Tibial nerve (tissue), 4 donors: ENCODE measurements around the gene YARS1. TPM values are rescaled to one million over a fixed set of nuclear protein-coding genes. Genes with fewer than 3 reads are reported as not detected.

Experiments used
- DNase-seq, 2 donors: peaks; one replicate each; pipeline ENCODE4 v3.0.0-alpha.2; 2019; ENCODE audit warnings: low spot score in 2 of 2
- H3K27ac ChIP-seq, 4 donors: fragments of 200-600 bp; sonication (generic) in 3 of 4; one replicate each; pipeline ENCODE4 v1.5.1; 2017 to 2019; ENCODE audit warnings: mild to moderate bottlenecking in 1 of 4
- H3K27me3 ChIP-seq, 2 donors: fragments of 200-600 bp; sonication (generic) in 1 of 2; one replicate each; pipeline versions ENCODE4 v1.5.1 to v1.6.0; 2017 to 2019
- H3K36me3 ChIP-seq, 3 donors: fragments of 200-600 bp; sonication (generic); one replicate each; pipeline ENCODE4 v1.5.1; 2018 to 2019
- H3K4me1 ChIP-seq, 4 donors: fragments of 200-600 bp; sonication (generic) in 3 of 4; one replicate each; pipeline ENCODE4 v1.5.1; 2017 to 2019
- H3K4me3 ChIP-seq, 4 donors: fragments of 200-600 bp; sonication (generic) in 3 of 4; one replicate each; pipeline ENCODE4 v1.5.1; 2017 to 2019; ENCODE audit warnings: mild to moderate bottlenecking in 1 of 4, moderate library complexity in 1 of 4
- H3K9me3 ChIP-seq, 4 donors: fragments of 200-600 bp; sonication (generic) in 3 of 4; one replicate each; pipeline ENCODE4 v1.5.1; 2017 to 2019
- EP300 ChIP-seq, 2 donors: sonication (generic); formaldehyde crosslinking; IDR thresholded peaks; one replicate each; pipeline ENCODE4 v1.6.1; 2017; ENCODE audit warnings: antibody characterized with exemption in 2 of 2, mild to moderate bottlenecking in 1 of 2
- POLR2A ChIP-seq, 2 donors: fragments of 450-650 bp; IDR thresholded peaks; one replicate each; pipeline ENCODE4 v1.6.1; 2017; ENCODE audit warnings: antibody characterized with exemption in 2 of 2, mild to moderate bottlenecking in 2 of 2, moderate library complexity in 2 of 2
- WGBS, 2 donors: methylation state at CpG; one replicate each; pipeline ENCODE4 v1.1.5; 2018; 5-methylcytosine and 5-hydroxymethylcytosine counted together
- total RNA-seq, 4 donors: library from RNA; depleted of rRNA; stranded (reverse); fragments of >200 nt; gene quantifications; one replicate each; pipeline ENCODE4 v1.1.0, GENCODE V29; 2016
- TF ChIP-seq, protein P1 (sequence below), 5 experiments: fragments of 200-600 bp in 3 of 5; fragments of 450-650 bp in 2 of 5; sonication (generic) in 3 of 5; IDR thresholded peaks; one replicate each; pipeline ENCODE4 v1.5.1; 2016 to 2019; ENCODE audit warnings: antibody characterized with exemption in 5 of 5, mild to moderate bottlenecking in 3 of 5, moderate library complexity in 2 of 5

YARS1 gene
- total RNA-seq, 4 donors from 2014 or later: 29.0 to 80.7 (median 50.2) TPM

DNA sequence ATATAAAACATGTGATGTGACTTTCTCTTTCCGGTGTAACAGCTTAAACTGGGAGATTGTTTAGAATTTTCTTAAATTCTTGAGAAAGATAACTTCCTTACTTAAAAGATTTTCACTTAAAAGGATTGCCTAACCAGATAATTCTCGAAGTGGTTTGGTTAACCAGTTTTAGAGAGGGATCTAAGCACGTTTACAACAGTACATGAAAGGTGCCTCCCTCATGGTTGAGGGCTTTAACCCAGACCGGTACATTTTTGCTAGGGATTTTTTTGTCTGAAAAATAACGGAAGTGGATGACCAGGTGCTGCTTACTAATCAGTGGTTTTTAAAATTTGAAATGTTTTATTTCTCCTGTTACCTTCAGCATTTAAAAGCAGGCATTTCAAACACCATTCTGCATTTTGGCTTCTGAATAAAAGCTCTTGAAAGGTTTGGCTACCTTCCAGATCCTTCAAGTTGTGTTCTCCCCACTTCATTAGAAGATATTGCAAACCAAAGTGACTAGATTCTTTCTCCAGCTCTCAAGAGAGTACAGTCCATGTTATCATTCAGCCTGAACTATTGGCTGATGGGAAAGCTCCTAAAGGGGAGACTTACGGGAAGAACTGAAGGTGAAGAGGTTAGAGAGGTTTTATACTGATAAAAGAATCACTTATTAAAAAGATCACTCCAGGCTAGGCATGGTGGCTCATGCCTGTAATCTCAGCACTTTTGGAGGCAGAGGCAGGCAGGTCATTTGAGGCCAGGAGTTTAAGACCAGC is 13.1 kb upstream of the YARS1 start:
- no peak for TF ChIP-seq POLR2A (IDR thresholded peaks at IDR 0.05)
- no peak for TF ChIP-seq EP300 (IDR thresholded peaks at IDR 0.05)
- H3K4me3 ChIP-seq: no peak overlapping the region
- no peak overlapping the region for H3K27ac ChIP-seq
- no peaks in the 10 kb centered on the region for H3K27me3 ChIP-seq
- H3K4me1 ChIP-seq: no peaks in the 10 kb centered on the region
- DNase-seq: no peak
- WGBS, 2 donors: 86 to 92% methylated on average over 6 of the region's 6 CpGs
- H3K36me3 ChIP-seq: peaks cover 0 to 100% (median 6%) of the 10 kb centered on the region in 3 donors
- no peaks in the 10 kb centered on the region for H3K9me3 ChIP-seq

DNA sequence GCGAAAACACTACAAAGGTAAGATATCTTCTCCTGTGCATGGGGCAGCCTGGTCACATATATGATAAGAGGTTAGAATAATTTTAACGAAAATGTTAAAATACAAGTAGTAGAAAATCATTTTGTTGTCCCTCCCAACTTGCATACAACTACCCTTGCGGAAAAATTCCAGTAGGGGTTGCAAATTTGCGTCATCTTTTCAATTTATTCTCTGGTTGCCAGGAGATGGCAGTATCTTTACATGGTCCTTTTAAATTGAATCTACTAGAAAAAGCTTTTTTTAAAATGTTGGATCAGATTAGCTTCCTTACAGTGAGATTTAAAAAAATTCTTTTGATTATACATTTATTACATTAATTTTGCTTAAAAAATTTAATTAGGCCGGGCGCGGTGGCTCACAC is 11.2 kb upstream of the YARS1 start:
- peaks cover 0 to 85% (median 6%) of the 10 kb centered on the region in 3 donors for H3K36me3 ChIP-seq
- H3K4me1 ChIP-seq: no peaks in the 10 kb centered on the region
- no peak for DNase-seq
- TF ChIP-seq, protein P1, sequence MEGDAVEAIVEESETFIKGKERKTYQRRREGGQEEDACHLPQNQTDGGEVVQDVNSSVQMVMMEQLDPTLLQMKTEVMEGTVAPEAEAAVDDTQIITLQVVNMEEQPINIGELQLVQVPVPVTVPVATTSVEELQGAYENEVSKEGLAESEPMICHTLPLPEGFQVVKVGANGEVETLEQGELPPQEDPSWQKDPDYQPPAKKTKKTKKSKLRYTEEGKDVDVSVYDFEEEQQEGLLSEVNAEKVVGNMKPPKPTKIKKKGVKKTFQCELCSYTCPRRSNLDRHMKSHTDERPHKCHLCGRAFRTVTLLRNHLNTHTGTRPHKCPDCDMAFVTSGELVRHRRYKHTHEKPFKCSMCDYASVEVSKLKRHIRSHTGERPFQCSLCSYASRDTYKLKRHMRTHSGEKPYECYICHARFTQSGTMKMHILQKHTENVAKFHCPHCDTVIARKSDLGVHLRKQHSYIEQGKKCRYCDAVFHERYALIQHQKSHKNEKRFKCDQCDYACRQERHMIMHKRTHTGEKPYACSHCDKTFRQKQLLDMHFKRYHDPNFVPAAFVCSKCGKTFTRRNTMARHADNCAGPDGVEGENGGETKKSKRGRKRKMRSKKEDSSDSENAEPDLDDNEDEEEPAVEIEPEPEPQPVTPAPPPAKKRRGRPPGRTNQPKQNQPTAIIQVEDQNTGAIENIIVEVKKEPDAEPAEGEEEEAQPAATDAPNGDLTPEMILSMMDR (IDR thresholded peaks at IDR 0.05): no peak
- TF ChIP-seq POLR2A (IDR thresholded peaks at IDR 0.05) (no peak), EP300 (IDR thresholded peaks at IDR 0.05) (no peak)
- no peak overlapping the region for H3K27ac ChIP-seq
- 88 to 89% methylated on average over 7 of the region's 7 CpGs for WGBS, 2 donors
- no peaks in the 10 kb centered on the region for H3K9me3 ChIP-seq
- no peak overlapping the region for H3K4me3 ChIP-seq
- no peaks in the 10 kb centered on the region for H3K27me3 ChIP-seq

DNA sequence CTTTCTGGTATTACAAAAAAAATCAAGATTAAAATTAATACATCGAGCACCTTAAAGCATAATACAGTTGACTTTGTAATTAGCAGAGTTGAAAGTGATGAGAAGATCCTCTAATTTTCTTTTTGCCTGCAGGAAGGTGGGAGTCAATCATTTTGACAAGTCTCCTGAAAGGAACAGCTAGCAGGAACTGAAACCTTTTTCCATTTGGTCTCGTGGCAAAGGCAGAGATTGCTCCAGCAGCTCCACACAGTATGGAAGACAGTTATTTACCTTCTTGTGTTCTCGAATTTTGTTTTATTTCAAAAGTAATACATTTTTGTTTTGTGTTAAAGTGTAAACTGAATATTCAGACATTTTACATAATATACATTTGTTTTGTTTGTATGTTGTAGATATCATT is 8.0 kb upstream of the YARS1 start:
- TF ChIP-seq, protein P1 (IDR thresholded peaks at IDR 0.05): no peak
- TF ChIP-seq EP300 (IDR thresholded peaks at IDR 0.05) (no peak), POLR2A (IDR thresholded peaks at IDR 0.05) (no peak)

DNA sequence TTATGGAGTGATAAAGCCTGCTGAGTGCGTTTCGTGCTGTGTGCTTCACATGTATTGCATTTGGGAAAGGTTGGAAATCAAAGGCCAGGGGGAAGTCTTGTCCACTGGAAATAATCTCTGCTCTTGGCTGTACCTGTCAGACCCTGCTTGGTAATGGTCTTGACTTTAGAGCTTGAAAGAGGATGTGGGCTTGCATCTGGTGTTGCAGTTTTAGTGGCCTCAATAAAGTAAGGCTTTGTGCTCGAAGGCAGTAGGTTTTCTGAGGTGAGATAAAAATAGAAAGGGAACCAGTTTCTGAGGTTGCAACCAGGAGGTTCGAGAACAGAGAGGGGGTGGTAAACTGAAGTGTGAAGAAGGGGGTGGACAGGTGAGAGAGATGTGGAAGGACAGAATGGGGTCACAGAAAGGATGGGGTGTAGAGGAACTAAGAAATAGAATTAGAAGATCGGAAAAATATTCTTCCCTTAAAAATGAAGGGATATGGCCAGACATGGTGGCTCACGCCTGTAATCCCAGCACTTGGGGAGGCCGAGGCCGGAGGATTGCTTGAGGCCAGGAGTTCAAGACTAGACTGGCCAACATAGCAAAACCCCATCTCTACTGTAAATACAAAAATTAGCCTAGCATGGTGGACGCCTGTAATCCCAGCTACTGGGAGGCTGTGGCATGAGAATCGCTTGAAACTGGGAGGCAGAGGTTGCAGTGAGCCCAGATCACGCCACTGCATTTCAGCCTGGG is 1.8 kb upstream of the YARS1 start:
- TF ChIP-seq, protein P1 (IDR thresholded peaks at IDR 0.05): no peak
- TF ChIP-seq POLR2A (IDR thresholded peaks at IDR 0.05): no peak
- no peak for TF ChIP-seq EP300 (IDR thresholded peaks at IDR 0.05)
- Histone ChIP-seq H3K27ac (peak overlapping the region; percentile 94 to 98 (median 96)), H3K36me3 (no peaks in the 10 kb centered on the region), H3K9me3 (no peaks in the 10 kb centered on the region), H3K4me3 (peak overlapping the region in 2 of 4 donors; percentile 82 to 99), H3K4me1 (peaks cover 0 to 46% (median 22%) of the 10 kb centered on the region in 4 donors), H3K27me3 (no peaks in the 10 kb centered on the region)
- WGBS, 2 donors: 67 to 70% methylated on average over 11 of the region's 11 CpGs
- no peak for DNase-seq

More for the DNA sequence above, 8.0 kb upstream of the YARS1 start:
- WGBS, 2 donors: 82% methylated on average over 3 of the region's 3 CpGs
- no peak for DNase-seq
- peaks cover 0 to 4% (median 0%) of the 10 kb centered on the region in 4 donors for H3K4me1 ChIP-seq
- H3K36me3 ChIP-seq: peaks cover 0 to 53% (median 6%) of the 10 kb centered on the region in 3 donors
- no peak overlapping the region for H3K4me3 ChIP-seq
- no peaks in the 10 kb centered on the region for H3K27me3 ChIP-seq
- no peak overlapping the region for H3K27ac ChIP-seq
- H3K9me3 ChIP-seq: no peaks in the 10 kb centered on the region

DNA sequence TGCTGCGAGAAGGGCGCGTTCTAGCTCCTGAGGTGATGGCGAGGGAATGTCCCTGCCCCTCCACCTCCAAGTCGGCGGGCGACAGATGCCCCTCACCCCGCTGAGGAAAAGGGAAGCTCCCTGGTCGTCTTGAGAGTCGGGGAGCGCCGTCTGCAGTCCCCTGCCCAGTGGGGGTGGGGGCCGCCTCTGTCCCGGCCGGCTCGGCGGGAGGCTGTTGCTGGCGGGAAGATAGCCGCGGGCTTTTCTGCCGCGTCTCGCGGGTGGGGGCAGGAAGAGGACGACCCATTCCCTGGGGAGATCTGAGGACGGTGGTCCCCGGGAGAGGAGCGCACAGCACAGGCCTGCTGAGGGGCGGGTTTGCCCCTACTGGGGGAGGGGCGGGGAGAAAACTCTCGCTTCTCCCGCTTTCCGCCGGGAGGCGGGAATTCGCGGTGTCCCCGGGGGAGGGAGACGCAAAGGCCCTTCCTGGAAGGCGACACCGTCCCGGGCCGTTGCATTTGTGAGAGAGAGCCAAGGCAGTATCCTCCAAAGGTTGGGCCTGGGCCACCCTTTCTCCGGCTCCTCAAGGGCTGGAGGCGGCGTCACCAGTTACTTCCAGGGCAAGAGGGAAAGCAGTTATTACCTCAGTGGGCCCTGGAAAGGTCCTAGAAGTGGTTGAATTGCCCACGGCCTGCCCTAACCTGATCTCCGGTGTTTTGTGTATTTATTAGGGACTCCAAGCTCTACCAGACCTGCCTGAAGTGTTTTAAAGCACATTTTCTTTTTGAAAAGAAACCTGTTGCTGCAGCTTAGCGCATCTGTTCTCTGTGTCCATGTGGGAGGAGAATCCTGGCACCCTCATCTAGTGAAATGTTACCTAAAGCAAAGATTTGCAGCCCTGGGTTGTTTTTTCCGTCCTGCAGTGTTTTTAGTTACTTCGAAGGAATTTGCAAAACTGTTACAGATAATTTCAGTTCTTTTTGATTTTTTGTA is 943 bp upstream of the YARS1 start:
- Histone ChIP-seq H3K4me1 (peaks cover 0 to 50% (median 22%) of the 10 kb centered on the region in 4 donors), H3K27ac (peak overlapping the region; percentile 94 to 98 (median 96)), H3K27me3 (no peaks in the 10 kb centered on the region), H3K9me3 (no peaks in the 10 kb centered on the region), H3K4me3 (peak overlapping the region; percentile 82 to 99 (median 90)), H3K36me3 (no peaks in the 10 kb centered on the region)
- TF ChIP-seq POLR2A (IDR thresholded peaks at IDR 0.05): no peak
- TF ChIP-seq EP300 (IDR thresholded peaks at IDR 0.05): peak in 1 of 2 donors; percentile 33
- TF ChIP-seq, protein P1 (IDR thresholded peaks at IDR 0.05): peak in 1 of 5 experiments; percentile 9
- 2% methylated on average over 31 to 41 of the region's 51 CpGs for WGBS, 2 donors
- peak; percentile 46 for DNase-seq
